ENCODE measurements around the gene C1QL4. TPM values are rescaled to one million over a fixed set of nuclear protein-coding genes. Genes with fewer than 3 reads are reported as not detected.

Gene C1QL4
- total RNA-seq, 1 experiment from 2014 or later, result 2.1 TPM

- H3K27ac ChIP-seq (ENCODE audit: low read length), result no peak overlapping the region
- no peaks in the 10 kb centered on the region for H3K27me3 ChIP-seq (ENCODE audit: control insufficient read depth, insufficient read depth, low read length)
- in situ Hi-C loops (cut with HindIII; ENCODE audit: low pct_unique_long_range_greater_than_20kb, low sequenced_read_pairs) (no loop called here), intact Hi-C loops (cut with micrococcal nuclease; ENCODE audit: unreplicated experiment) (loop anchor here (5.0 kb wide), 1 partner anchor 49 kb away; no protein-coding TSS in a partner anchor)
- POLR2A ChIA-PET, result no interaction called here
- no TSS peak for BruUV-seq (replicated peaks)
- H3K9me3 ChIP-seq (ENCODE audit: control insufficient read depth, insufficient read depth, low read depth, low read length), result no peaks in the 10 kb centered on the region
- CTCF ChIA-PET, result interaction anchor here (0.6 to 2.6 kb wide), 5 partner anchors 11 to 57 kb away, joined by 3 to 12 read pairs (median 5); partner anchors contain the start of genes DNAJC22, PRPH and TROAP
- no peaks in the 10 kb centered on the region for H3K36me3 ChIP-seq (ENCODE audit: control insufficient read depth, insufficient read depth, low read length)
- TF ChIP-seq SIN3A (IDR thresholded peaks at IDR 0.05; ENCODE audit: borderline replicate concordance, insufficient read depth, low read depth, low read length) (no peak), POLR2AphosphoS5 (IDR thresholded peaks at IDR 0.05; ENCODE audit: low read depth, low read length) (no peak)
- TF ChIP-seq, protein P1, sequence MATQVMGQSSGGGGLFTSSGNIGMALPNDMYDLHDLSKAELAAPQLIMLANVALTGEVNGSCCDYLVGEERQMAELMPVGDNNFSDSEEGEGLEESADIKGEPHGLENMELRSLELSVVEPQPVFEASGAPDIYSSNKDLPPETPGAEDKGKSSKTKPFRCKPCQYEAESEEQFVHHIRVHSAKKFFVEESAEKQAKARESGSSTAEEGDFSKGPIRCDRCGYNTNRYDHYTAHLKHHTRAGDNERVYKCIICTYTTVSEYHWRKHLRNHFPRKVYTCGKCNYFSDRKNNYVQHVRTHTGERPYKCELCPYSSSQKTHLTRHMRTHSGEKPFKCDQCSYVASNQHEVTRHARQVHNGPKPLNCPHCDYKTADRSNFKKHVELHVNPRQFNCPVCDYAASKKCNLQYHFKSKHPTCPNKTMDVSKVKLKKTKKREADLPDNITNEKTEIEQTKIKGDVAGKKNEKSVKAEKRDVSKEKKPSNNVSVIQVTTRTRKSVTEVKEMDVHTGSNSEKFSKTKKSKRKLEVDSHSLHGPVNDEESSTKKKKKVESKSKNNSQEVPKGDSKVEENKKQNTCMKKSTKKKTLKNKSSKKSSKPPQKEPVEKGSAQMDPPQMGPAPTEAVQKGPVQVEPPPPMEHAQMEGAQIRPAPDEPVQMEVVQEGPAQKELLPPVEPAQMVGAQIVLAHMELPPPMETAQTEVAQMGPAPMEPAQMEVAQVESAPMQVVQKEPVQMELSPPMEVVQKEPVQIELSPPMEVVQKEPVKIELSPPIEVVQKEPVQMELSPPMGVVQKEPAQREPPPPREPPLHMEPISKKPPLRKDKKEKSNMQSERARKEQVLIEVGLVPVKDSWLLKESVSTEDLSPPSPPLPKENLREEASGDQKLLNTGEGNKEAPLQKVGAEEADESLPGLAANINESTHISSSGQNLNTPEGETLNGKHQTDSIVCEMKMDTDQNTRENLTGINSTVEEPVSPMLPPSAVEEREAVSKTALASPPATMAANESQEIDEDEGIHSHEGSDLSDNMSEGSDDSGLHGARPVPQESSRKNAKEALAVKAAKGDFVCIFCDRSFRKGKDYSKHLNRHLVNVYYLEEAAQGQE (IDR thresholded peaks at IDR 0.05; ENCODE audit: insufficient read depth in 1 of 2, low read depth in 2 of 2, low read length in 1 of 2), result no peak
- ATAC-seq (no peak), DNase-seq (ENCODE audit: low read depth, low spot score) (no peak)
- peaks cover 8% of the 10 kb centered on the region; the same call in 1 of the 2 replicates for H3K4me1 ChIP-seq (ENCODE audit: control insufficient read depth, insufficient read depth, low read length)
- peak overlapping the region; percentile 56 to 65 for H3K4me3 ChIP-seq (ENCODE audit: low read depth in 2 of 2, low read length in 2 of 2)
Observed at GRCh38 chr12:49335955-49336644, 888 bp downstream of the C1QL4 start.

DNA sequence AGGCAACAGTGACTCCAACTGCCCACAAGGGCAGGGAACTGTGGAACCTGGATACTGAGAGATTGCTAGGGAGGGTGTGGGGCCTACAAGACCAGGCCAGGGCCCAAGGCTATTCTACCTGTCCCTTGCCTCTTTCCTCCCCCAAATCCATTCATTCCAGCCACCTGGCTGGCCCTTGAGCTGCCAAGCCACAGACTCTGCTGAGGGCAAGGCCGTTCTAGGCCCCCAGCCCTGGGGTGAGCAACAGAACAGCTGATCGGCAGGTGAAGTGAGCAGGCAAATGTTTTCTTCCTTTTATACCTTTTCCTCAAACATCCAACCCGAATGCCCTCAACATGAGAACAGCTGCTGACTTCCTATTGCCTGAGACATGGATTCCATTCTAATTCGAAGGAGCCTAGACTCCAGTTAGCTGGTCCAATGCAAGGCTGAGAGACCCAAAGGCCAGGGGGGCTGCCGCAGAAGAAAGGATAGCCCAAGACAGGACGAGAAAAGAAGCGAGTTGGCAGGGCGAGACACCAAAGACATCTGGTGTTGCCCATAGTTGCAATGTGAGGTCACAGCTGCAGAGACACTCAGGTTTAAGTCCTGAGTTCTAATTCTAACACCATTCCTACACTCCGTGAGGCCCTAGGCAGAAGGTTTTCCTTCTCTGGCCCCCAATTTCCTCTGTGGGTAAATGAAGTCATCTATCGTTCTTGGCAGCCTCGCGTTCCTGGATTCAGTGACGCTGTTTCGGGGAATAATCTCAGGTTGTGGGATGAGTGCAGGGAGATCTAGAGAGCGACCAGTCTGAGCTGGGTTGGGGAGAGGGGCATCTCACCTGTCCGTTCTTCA lies 1.7 kb downstream of the C1QL4 start:
- DNase-seq (ENCODE audit: low read depth, low spot score) (no peak), ATAC-seq (no peak)
- H3K4me3 ChIP-seq (ENCODE audit: low read depth in 2 of 2, low read length in 2 of 2), result no peak overlapping the region
- POLR2A ChIA-PET, result interaction anchor here (0.6 kb wide), 1 partner anchor 69 kb away, joined by 5 read pairs; no protein-coding TSS in a partner anchor
- no peak overlapping the region for H3K27ac ChIP-seq (ENCODE audit: low read length)
- no peaks in the 10 kb centered on the region for H3K27me3 ChIP-seq (ENCODE audit: control insufficient read depth, insufficient read depth, low read length)
- BruUV-seq (replicated peaks), result no TSS peak
- TF ChIP-seq CTCF (IDR thresholded peaks at IDR 0.05) (no peak), POLR2AphosphoS5 (IDR thresholded peaks at IDR 0.05; ENCODE audit: low read depth, low read length) (no peak), SIN3A (IDR thresholded peaks at IDR 0.05; ENCODE audit: borderline replicate concordance, insufficient read depth, low read depth, low read length) (no peak), TCF7L2 (IDR thresholded peaks at IDR 0.05; ENCODE audit: low read depth, low read length) (no peak)
- TF ChIP-seq, protein P1 (IDR thresholded peaks at IDR 0.05; ENCODE audit: insufficient read depth in 1 of 2, low read depth in 2 of 2, low read length in 1 of 2), result no peak
- intact Hi-C loops (cut with micrococcal nuclease; ENCODE audit: unreplicated experiment), result loop anchor here (5.0 kb wide), 1 partner anchor 48 kb away; no protein-coding TSS in a partner anchor
- H3K36me3 ChIP-seq (ENCODE audit: control insufficient read depth, insufficient read depth, low read length), result no peaks in the 10 kb centered on the region
- CTCF ChIA-PET, result interaction anchor here (0.8 to 1.0 kb wide), 2 partner anchors 12 kb away, joined by 3 read pairs; partner anchors contain the start of gene TROAP
- H3K4me1 ChIP-seq (ENCODE audit: control insufficient read depth, insufficient read depth, low read length), result peaks cover 10% of the 10 kb centered on the region; the same call in 1 of the 2 replicates
- H3K9me3 ChIP-seq (ENCODE audit: control insufficient read depth, insufficient read depth, low read depth, low read length), result no peaks in the 10 kb centered on the region
- in situ Hi-C loops (cut with HindIII; ENCODE audit: low pct_unique_long_range_greater_than_20kb, low sequenced_read_pairs), result no loop called here

All from Panc1 (cell line).